H1 (cell line): ENCODE results near the gene ZBTB40. TPM values are rescaled to one million over a fixed set of nuclear protein-coding genes. Genes with fewer than 3 reads are reported as not detected.

ENCODE experiments used
- ATF2 ChIP-seq: IDR thresholded peaks from 2 replicates; pipeline ENCODE4 v1.6.1; 2012; ENCODE audit warnings: low read length, inconsistent platforms
- CREB1 ChIP-seq: IDR thresholded peaks from 2 replicates; pipeline ENCODE4 v1.6.1; 2012; ENCODE audit warnings: inconsistent platforms
- JUN ChIP-seq: IDR thresholded peaks from 2 replicates; pipeline ENCODE4 v1.6.1; 2011; ENCODE audit warnings: low read depth, mild to moderate bottlenecking, improper control_type of control experiment, low read length
- SIRT6 ChIP-seq: IDR thresholded peaks from one replicate; pipeline ENCODE4 v1.7.1; 2012; ENCODE audit warnings: low read length, inconsistent platforms
- SIX5 ChIP-seq: IDR thresholded peaks from 2 replicates; pipeline ENCODE4 v1.6.1; 2011; ENCODE audit warnings: mild to moderate bottlenecking, low read depth, low read length
- SUZ12 ChIP-seq: fragments of 200-600 bp; sonication (generic); IDR thresholded peaks from 2 replicates; pipeline ENCODE4 v1.6.1; 2012; ENCODE audit warnings: mild to moderate bottlenecking, inconsistent platforms, low read length, moderate library complexity, mixed read lengths
- ZNF274 ChIP-seq: IDR thresholded peaks from 2 replicates; pipeline ENCODE4 v1.7.0; 2012; ENCODE audit warnings: low read length, borderline replicate concordance; ENCODE audit errors: extremely low read depth
- polyA plus RNA-seq, 7 experiments: library from polyadenylated mRNA; depleted of rRNA in 3 of 7; stranded (reverse) in 5 of 7; unstranded in 2 of 7; fragments of >200 nt in 5 of 7; fragments of 200-250 nt in 2 of 7; gene quantifications; 1 replicate in 5 of 7; 2 replicates in 1 of 7; 4 replicates in 1 of 7; pipeline versions ENCODE4 v1.2.1 to v1.2.3, GENCODE V29; 2011 to 2013; ENCODE audit warnings: missing spikeins in 2 of 7, mixed read lengths in 2 of 7
- total RNA-seq: library from RNA; stranded (reverse); fragmentation: NEBNext Ultra II Directional; extraction: Animal tissue kit (Norgen Biotek cat#: 25700); gene quantifications from 2 replicates; pipeline ENCODE4 v1.2.1, GENCODE V29; 2021
- TF ChIP-seq, protein P1 (sequence below): fragments of 300-600 bp; sonication (generic); IDR thresholded peaks from 2 replicates; pipeline ENCODE4 v1.7.1; 2012; ENCODE audit warnings: low read length, moderate library complexity, mild to moderate bottlenecking, inconsistent platforms; ENCODE audit not compliant: insufficient replicate concordance

The ZBTB40 gene
- total and polyA plus RNA-seq, 2 of the 8 experiments (the other 6 are each of a cell fraction or from before 2014, with no cell fraction given): 3.1 to 19.3 TPM

- TF ChIP-seq, protein P1, sequence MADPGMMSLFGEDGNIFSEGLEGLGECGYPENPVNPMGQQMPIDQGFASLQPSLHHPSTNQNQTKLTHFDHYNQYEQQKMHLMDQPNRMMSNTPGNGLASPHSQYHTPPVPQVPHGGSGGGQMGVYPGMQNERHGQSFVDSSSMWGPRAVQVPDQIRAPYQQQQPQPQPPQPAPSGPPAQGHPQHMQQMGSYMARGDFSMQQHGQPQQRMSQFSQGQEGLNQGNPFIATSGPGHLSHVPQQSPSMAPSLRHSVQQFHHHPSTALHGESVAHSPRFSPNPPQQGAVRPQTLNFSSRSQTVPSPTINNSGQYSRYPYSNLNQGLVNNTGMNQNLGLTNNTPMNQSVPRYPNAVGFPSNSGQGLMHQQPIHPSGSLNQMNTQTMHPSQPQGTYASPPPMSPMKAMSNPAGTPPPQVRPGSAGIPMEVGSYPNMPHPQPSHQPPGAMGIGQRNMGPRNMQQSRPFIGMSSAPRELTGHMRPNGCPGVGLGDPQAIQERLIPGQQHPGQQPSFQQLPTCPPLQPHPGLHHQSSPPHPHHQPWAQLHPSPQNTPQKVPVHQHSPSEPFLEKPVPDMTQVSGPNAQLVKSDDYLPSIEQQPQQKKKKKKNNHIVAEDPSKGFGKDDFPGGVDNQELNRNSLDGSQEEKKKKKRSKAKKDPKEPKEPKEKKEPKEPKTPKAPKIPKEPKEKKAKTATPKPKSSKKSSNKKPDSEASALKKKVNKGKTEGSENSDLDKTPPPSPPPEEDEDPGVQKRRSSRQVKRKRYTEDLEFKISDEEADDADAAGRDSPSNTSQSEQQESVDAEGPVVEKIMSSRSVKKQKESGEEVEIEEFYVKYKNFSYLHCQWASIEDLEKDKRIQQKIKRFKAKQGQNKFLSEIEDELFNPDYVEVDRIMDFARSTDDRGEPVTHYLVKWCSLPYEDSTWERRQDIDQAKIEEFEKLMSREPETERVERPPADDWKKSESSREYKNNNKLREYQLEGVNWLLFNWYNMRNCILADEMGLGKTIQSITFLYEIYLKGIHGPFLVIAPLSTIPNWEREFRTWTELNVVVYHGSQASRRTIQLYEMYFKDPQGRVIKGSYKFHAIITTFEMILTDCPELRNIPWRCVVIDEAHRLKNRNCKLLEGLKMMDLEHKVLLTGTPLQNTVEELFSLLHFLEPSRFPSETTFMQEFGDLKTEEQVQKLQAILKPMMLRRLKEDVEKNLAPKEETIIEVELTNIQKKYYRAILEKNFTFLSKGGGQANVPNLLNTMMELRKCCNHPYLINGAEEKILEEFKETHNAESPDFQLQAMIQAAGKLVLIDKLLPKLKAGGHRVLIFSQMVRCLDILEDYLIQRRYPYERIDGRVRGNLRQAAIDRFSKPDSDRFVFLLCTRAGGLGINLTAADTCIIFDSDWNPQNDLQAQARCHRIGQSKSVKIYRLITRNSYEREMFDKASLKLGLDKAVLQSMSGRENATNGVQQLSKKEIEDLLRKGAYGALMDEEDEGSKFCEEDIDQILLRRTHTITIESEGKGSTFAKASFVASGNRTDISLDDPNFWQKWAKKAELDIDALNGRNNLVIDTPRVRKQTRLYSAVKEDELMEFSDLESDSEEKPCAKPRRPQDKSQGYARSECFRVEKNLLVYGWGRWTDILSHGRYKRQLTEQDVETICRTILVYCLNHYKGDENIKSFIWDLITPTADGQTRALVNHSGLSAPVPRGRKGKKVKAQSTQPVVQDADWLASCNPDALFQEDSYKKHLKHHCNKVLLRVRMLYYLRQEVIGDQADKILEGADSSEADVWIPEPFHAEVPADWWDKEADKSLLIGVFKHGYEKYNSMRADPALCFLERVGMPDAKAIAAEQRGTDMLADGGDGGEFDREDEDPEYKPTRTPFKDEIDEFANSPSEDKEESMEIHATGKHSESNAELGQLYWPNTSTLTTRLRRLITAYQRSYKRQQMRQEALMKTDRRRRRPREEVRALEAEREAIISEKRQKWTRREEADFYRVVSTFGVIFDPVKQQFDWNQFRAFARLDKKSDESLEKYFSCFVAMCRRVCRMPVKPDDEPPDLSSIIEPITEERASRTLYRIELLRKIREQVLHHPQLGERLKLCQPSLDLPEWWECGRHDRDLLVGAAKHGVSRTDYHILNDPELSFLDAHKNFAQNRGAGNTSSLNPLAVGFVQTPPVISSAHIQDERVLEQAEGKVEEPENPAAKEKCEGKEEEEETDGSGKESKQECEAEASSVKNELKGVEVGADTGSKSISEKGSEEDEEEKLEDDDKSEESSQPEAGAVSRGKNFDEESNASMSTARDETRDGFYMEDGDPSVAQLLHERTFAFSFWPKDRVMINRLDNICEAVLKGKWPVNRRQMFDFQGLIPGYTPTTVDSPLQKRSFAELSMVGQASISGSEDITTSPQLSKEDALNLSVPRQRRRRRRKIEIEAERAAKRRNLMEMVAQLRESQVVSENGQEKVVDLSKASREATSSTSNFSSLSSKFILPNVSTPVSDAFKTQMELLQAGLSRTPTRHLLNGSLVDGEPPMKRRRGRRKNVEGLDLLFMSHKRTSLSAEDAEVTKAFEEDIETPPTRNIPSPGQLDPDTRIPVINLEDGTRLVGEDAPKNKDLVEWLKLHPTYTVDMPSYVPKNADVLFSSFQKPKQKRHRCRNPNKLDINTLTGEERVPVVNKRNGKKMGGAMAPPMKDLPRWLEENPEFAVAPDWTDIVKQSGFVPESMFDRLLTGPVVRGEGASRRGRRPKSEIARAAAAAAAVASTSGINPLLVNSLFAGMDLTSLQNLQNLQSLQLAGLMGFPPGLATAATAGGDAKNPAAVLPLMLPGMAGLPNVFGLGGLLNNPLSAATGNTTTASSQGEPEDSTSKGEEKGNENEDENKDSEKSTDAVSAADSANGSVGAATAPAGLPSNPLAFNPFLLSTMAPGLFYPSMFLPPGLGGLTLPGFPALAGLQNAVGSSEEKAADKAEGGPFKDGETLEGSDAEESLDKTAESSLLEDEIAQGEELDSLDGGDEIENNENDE: no peak
- TF ChIP-seq CREB1 (no peak), SUZ12 (no peak), SIRT6 (no peak), ATF2 (no peak), SIX5 (no peak), JUN (no peak), ZNF274 (no peak)
Measured at GRCh38 chr1:22461678-22462527, 10.3 kb downstream of the ZBTB40 start (continued).
